Endothelial cell of umbilical vein (primary cell): ENCODE data around the gene RBM39. TPM values are rescaled to one million over a fixed set of nuclear protein-coding genes. Genes with fewer than 3 reads are reported as not detected.

Experiments used
- BruUV-seq: library from RNA; stranded (reverse); fragments of 400-500 nt; replicated peaks from 2 replicates; lab custom pipeline; 2021; lab: Mats Ljungman, UMichigan
- CTCF ChIA-PET: fragments of 300-600, 350-600 bp; sonication (Branson Sonifier 250); formaldehyde crosslinking; loops from one replicate; lab custom pipeline; 2021; ENCODE audit warnings: antibody characterized with exemption, inconsistent platforms; lab: Charles Lee
- POLR2A ChIA-PET: fragments of 300-600, 350-600 bp; sonication (Branson Sonifier 250); formaldehyde crosslinking; loops from one replicate; lab custom pipeline; 2021; ENCODE audit warnings: antibody characterized with exemption, inconsistent platforms; lab: Charles Lee
- DNase-seq: peaks from one replicate; pipeline ENCODE4 v3.0.0-alpha.2; 2011; ENCODE audit warnings: low read depth, low spot score
- FAIRE-seq: peaks from 2 replicates; lab custom pipeline; 2011; peaks lifted over from hg19 to GRCh38; lab: Jason Lieb, UNC
- H2AFZ ChIP-seq: 2 replicates; pipeline ENCODE4 v1.6.0; 2012; ENCODE audit warnings: low read depth, low read length, control low read depth, inconsistent platforms
- H3K27ac ChIP-seq: 2 replicates; pipeline ENCODE4 v1.5.1; 2011; ENCODE audit warnings: low read depth, mild to moderate bottlenecking, control low read depth, low read length, moderate library complexity; ENCODE audit not compliant: insufficient read depth
- H3K27me3 ChIP-seq, 2 experiments: 2 replicates each; pipeline versions ENCODE4 v1.6.0 to v1.6.1; 2011; ENCODE audit warnings: low read length in 2 of 2, mixed read lengths in 1 of 2; ENCODE audit not compliant: control insufficient read depth in 2 of 2, insufficient read depth in 2 of 2
- H3K36me3 ChIP-seq, 2 experiments: 2 replicates in 1 of 2; 3 replicates in 1 of 2; pipeline ENCODE4 v1.5.1; 2011; ENCODE audit warnings: low read length in 2 of 2, mild to moderate bottlenecking in 1 of 2, moderate library complexity in 1 of 2; ENCODE audit not compliant: control insufficient read depth in 2 of 2, insufficient read depth in 2 of 2; ENCODE audit errors: extremely low read depth in 1 of 2
- H3K4me1 ChIP-seq: 3 replicates; pipeline ENCODE4 v1.5.1; 2011; ENCODE audit warnings: mild to moderate bottlenecking, low read length; ENCODE audit not compliant: control insufficient read depth, insufficient read depth; ENCODE audit errors: extremely low read depth
- H3K4me2 ChIP-seq: 2 replicates; pipeline ENCODE4 v1.6.1; 2011; ENCODE audit warnings: low read length, control low read depth, mixed read lengths; ENCODE audit not compliant: insufficient read depth
- H3K4me3 ChIP-seq, 3 experiments: fragments of 200-600 bp in 1 of 3; sonication (generic), shearing (Covaris generic) in 1 of 3; replicated peaks in 1 of 3; 2 replicates each; pipeline ENCODE4 v1.5.1; 2011 to 2016; ENCODE audit warnings: control low read depth in 3 of 3, low read length in 3 of 3, mild to moderate bottlenecking in 2 of 3, inconsistent platforms in 1 of 3, low read depth in 1 of 3, moderate library complexity in 1 of 3; ENCODE audit not compliant: insufficient read depth in 1 of 3
- H3K79me2 ChIP-seq: 2 replicates; pipeline ENCODE4 v1.6.0; 2012; ENCODE audit warnings: low read length, inconsistent platforms; ENCODE audit not compliant: control insufficient read depth, insufficient read depth
- H3K9ac ChIP-seq: replicated peaks from 2 replicates; pipeline ENCODE3; 2011; ENCODE audit warnings: low read length, control low read depth; ENCODE audit not compliant: insufficient read depth; ENCODE audit errors: extremely low read depth
- H3K9me1 ChIP-seq: replicated peaks from 3 replicates; pipeline ENCODE4 v1.6.0; 2011; ENCODE audit warnings: mild to moderate bottlenecking, low read length; ENCODE audit not compliant: control insufficient read depth, insufficient read depth; ENCODE audit errors: extremely low read depth
- H3K9me3 ChIP-seq: replicated peaks from 2 replicates; pipeline ENCODE4 v1.5.1; 2012; ENCODE audit warnings: low read length, inconsistent platforms; ENCODE audit not compliant: control insufficient read depth, insufficient read depth
- H4K20me1 ChIP-seq: replicated peaks from 2 replicates; pipeline ENCODE3; 2011; ENCODE audit warnings: mild to moderate bottlenecking, low read length; ENCODE audit not compliant: control insufficient read depth, insufficient read depth; ENCODE audit errors: extremely low read depth
- EZH2 ChIP-seq: IDR thresholded peaks from 2 replicates; pipeline ENCODE4 v1.6.1; 2012; ENCODE audit warnings: borderline replicate concordance, low read depth, mild to moderate bottlenecking, moderate library complexity, low read length, inconsistent platforms; ENCODE audit not compliant: severe bottlenecking
- FOS ChIP-seq: IDR thresholded peaks from 2 replicates; pipeline ENCODE4 v1.6.1; 2011; ENCODE audit warnings: mild to moderate bottlenecking, low read length, moderate library complexity, borderline replicate concordance; ENCODE audit not compliant: insufficient read depth
- GATA2 ChIP-seq: IDR thresholded peaks from 2 replicates; pipeline ENCODE4 v1.7.0; 2011; ENCODE audit warnings: low read depth, mild to moderate bottlenecking, moderate library complexity, mixed read lengths, low read length; ENCODE audit not compliant: insufficient read length, insufficient read depth
- JUN ChIP-seq: IDR thresholded peaks from 2 replicates; pipeline ENCODE4 v1.6.1; 2011; ENCODE audit warnings: borderline replicate concordance, low read depth; ENCODE audit not compliant: insufficient read length, insufficient read depth
- MYC ChIP-seq: IDR thresholded peaks from one replicate; pipeline ENCODE4 v1.6.1; 2011; ENCODE audit warnings: mild to moderate bottlenecking, low read depth, low read length
- POLR2A ChIP-seq: IDR thresholded peaks from 2 replicates; pipeline ENCODE4 v1.6.1; 2012; ENCODE audit warnings: low read depth, mild to moderate bottlenecking, control low read depth, low read length
- POLR2AphosphoS5 ChIP-seq: IDR thresholded peaks from 2 replicates; pipeline ENCODE4 v1.6.1; 2012; ENCODE audit warnings: low read depth, mild to moderate bottlenecking, control low read depth, low read length, moderate library complexity; ENCODE audit not compliant: insufficient read depth
- dilution Hi-C: fragments of 300-500 bp; cut with MboI; formaldehyde crosslinking; loops from one replicate; pipeline ENCODE4 v1.15.0; 2019; ENCODE audit warnings: low sequenced_read_pairs; ENCODE audit not compliant: extremely low pct_ligation_motif_present
- intact Hi-C: fragments of 100-400 bp; cut with micrococcal nuclease; formaldehyde crosslinking; loops from one replicate; pipeline ENCODE4 v1.10.0; 2022
- polyA plus RNA-seq, 4 experiments: library from polyadenylated mRNA; depleted of rRNA in 3 of 4; stranded (reverse) in 3 of 4; unstranded in 1 of 4; fragments of >200 nt; gene quantifications; 2 replicates each; pipeline versions ENCODE4 v1.2.1 to v1.2.3, GENCODE V29; 2011 to 2012; ENCODE audit warnings: missing spikeins in 1 of 4
- total RNA-seq: library from RNA; stranded (reverse); gene quantifications from 2 replicates; pipeline ENCODE4 v1.2.3, GENCODE V29; 2021
- TF ChIP-seq, protein P1 (sequence below), 2 donors: IDR thresholded peaks; 1 replicate in 1 of 2; 2 replicates in 1 of 2; pipeline ENCODE4 v1.5.1; 2011; ENCODE audit warnings: low read length in 2 of 2, mild to moderate bottlenecking in 2 of 2, moderate library complexity in 2 of 2, control low read depth in 1 of 2, inconsistent platforms in 1 of 2, low read depth in 1 of 2; ENCODE audit not compliant: insufficient read depth in 1 of 2; ENCODE audit errors: extremely low read depth in 1 of 2
- TF ChIP-seq, protein P2 (sequence below): IDR thresholded peaks from 2 replicates; pipeline ENCODE4 v1.6.1; 2011; ENCODE audit not compliant: insufficient read depth, insufficient read length

The RBM39 gene
- total and polyA plus RNA-seq, 2 donors (not counting 3 experiments of a cell fraction or from before 2014, with no cell fraction given), result 106 to 309 TPM

DNA sequence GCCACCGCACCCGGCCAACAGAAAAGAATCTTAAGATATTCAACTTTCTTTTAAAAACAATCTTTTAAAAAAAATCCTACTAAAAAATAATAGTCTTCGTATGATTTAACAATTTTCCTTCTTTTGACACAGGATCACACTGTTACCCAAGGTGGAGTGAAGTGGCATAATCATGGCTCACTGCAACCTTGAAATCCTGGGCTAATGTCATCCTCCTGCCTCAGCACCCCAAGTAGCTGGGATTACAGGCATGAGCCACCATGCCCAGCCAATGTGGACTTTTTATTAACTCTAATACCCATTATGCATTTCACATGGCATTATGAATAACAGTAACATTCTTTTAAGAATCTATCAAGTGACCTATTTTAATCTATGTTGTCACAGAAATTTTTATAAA lies 20.8 kb downstream of the RBM39 start:
- intact Hi-C loops (loop anchor here (2.0 kb wide), 1 partner anchor 14 kb away; no protein-coding TSS in a partner anchor), dilution Hi-C loops (no loop called here)
- CTCF ChIA-PET, result no interaction called here
- Histone ChIP-seq H4K20me1 (peaks cover 8% of the 10 kb centered on the region), H3K4me1 (no peaks in the 10 kb centered on the region), H3K4me3 (no peak overlapping the region), H2AFZ (no peak overlapping the region), H3K9me3 (no peaks in the 10 kb centered on the region), H3K9ac (no peak overlapping the region), H3K79me2 (peaks cover 86% of the 10 kb centered on the region), H3K27me3 (no peaks in the 10 kb centered on the region), H3K27ac (no peak overlapping the region), H3K4me2 (no peak overlapping the region), H3K36me3 (peaks cover 54 to 58% of the 10 kb centered on the region in 2 experiments), H3K9me1 (no peaks in the 10 kb centered on the region)
- DNase-seq (no peak), FAIRE-seq (no peak)
- BruUV-seq, result no TSS peak
- TF ChIP-seq, protein P1, sequence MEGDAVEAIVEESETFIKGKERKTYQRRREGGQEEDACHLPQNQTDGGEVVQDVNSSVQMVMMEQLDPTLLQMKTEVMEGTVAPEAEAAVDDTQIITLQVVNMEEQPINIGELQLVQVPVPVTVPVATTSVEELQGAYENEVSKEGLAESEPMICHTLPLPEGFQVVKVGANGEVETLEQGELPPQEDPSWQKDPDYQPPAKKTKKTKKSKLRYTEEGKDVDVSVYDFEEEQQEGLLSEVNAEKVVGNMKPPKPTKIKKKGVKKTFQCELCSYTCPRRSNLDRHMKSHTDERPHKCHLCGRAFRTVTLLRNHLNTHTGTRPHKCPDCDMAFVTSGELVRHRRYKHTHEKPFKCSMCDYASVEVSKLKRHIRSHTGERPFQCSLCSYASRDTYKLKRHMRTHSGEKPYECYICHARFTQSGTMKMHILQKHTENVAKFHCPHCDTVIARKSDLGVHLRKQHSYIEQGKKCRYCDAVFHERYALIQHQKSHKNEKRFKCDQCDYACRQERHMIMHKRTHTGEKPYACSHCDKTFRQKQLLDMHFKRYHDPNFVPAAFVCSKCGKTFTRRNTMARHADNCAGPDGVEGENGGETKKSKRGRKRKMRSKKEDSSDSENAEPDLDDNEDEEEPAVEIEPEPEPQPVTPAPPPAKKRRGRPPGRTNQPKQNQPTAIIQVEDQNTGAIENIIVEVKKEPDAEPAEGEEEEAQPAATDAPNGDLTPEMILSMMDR (IDR thresholded peaks at IDR 0.05; ENCODE audit: extremely low read depth in 1 of 2, insufficient read depth in 1 of 2, low read depth in 1 of 2, low read length in 2 of 2), result no peak
- TF ChIP-seq FOS (no peak), JUN (no peak), GATA2 (no peak), POLR2AphosphoS5 (no peak), EZH2 (no peak), POLR2A (no peak), MYC (no peak)
- TF ChIP-seq, protein P2, sequence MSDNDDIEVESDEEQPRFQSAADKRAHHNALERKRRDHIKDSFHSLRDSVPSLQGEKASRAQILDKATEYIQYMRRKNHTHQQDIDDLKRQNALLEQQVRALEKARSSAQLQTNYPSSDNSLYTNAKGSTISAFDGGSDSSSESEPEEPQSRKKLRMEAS, result no peak
- POLR2A ChIA-PET, result interaction anchor here (1.1 to 1.3 kb wide), 2 partner anchors 13 to 21 kb away, joined by 3 to 9 read pairs; partner anchors contain the start of gene RBM39
